Spleen (tissue), 11 donors: Measurements from ENCODE around the gene SMAD6. TPM values are rescaled to one million over a fixed set of nuclear protein-coding genes. Genes with fewer than 3 reads are reported as not detected.

ENCODE experiments used
- DNase-seq: peaks from one replicate; pipeline ENCODE4 v3.0.0-alpha.2; 2020
- H3K27ac ChIP-seq, 8 donors: fragments of 200-600 bp; sonication (generic) in 7 of 8; 1 replicate in 4 of 8; 2 replicates in 4 of 8; pipeline versions ENCODE4 v1.5.0 to v1.8.0; 2016 to 2021; ENCODE audit warnings: inconsistent platforms in 4 of 8, mild to moderate bottlenecking in 4 of 8, moderate library complexity in 1 of 8
- H3K27me3 ChIP-seq, 7 donors: fragments of 200-600 bp; sonication (generic) in 6 of 7; replicated peaks in 1 of 7; 1 replicate in 4 of 7; 2 replicates in 3 of 7; pipeline versions ENCODE4 v1.5.0 to v1.8.0; 2016 to 2021; ENCODE audit warnings: inconsistent platforms in 3 of 7, mild to moderate bottlenecking in 1 of 7
- H3K36me3 ChIP-seq, 6 donors: fragments of 200-600 bp; sonication (generic) in 5 of 6; 1 replicate in 4 of 6; 2 replicates in 2 of 6; pipeline versions ENCODE4 v1.5.0 to v1.8.0; 2016 to 2021; ENCODE audit warnings: inconsistent platforms in 2 of 6
- H3K4me1 ChIP-seq, 6 donors: fragments of 200-600 bp; sonication (generic) in 5 of 6; 1 replicate in 3 of 6; 2 replicates in 3 of 6; pipeline versions ENCODE4 v1.5.0 to v1.8.0; 2016 to 2021; ENCODE audit warnings: inconsistent platforms in 3 of 6
- H3K4me3 ChIP-seq, 8 donors: fragments of 200-600 bp; sonication (generic) in 7 of 8; 1 replicate in 4 of 8; 2 replicates in 4 of 8; pipeline versions ENCODE4 v1.5.0 to v1.8.0; 2016 to 2021; ENCODE audit warnings: inconsistent platforms in 4 of 8, mild to moderate bottlenecking in 4 of 8, moderate library complexity in 2 of 8
- H3K9me3 ChIP-seq, 8 donors: fragments of 200-600 bp; sonication (generic) in 7 of 8; 1 replicate in 4 of 8; 2 replicates in 4 of 8; pipeline versions ENCODE4 v1.5.0 to v1.8.0; 2016 to 2021; ENCODE audit warnings: inconsistent platforms in 4 of 8
- CTCF ChIP-seq, 11 experiments: fragments of 200-600 bp in 7 of 11; fragments of 450-650 bp in 4 of 11; sonication (generic) in 4 of 11; IDR thresholded peaks in 8 of 11; conservative IDR thresholded peaks in 3 of 11; 1 replicate in 7 of 11; 2 replicates in 4 of 11; pipeline versions ENCODE4 v1.4.0 to v1.8.0; 2016 to 2021; ENCODE audit warnings: antibody characterized with exemption in 11 of 11, inconsistent platforms in 4 of 11, mild to moderate bottlenecking in 1 of 11
- POLR2A ChIP-seq, 3 donors: fragments of 450-650 bp; IDR thresholded peaks; one replicate each; pipeline ENCODE4 v1.5.1; 2017; ENCODE audit warnings: antibody characterized with exemption in 3 of 3, mild to moderate bottlenecking in 1 of 3
- POLR2AphosphoS5 ChIP-seq, 3 donors: sonication (generic); formaldehyde crosslinking; IDR thresholded peaks; one replicate each; pipeline ENCODE4 v1.5.1; 2017; ENCODE audit warnings: antibody characterized with exemption in 3 of 3
- WGBS, 5 donors: extraction: QIAGEN DNeasy Blood & Tissue Kit in 3 of 5; methylation state at CpG; one replicate each; pipeline versions ENCODE4 v1.1.5 to v1.1.7; 2013 to 2018; 5-methylcytosine and 5-hydroxymethylcytosine counted together
- intact Hi-C: fragments of 100-400 bp; cut with DNase I; formaldehyde crosslinking; loops from one replicate; pipeline ENCODE4 v1.15.0; 2023; ENCODE audit warnings: low total_unique reads
- polyA plus RNA-seq, 3 donors: library from polyadenylated mRNA; stranded (reverse); fragments of 200-250 nt; gene quantifications; one replicate each; pipeline ENCODE4 v1.2.1, GENCODE V29; 2013
- total RNA-seq, 7 donors: library from RNA; depleted of rRNA in 3 of 7; stranded (reverse); fragments of >200 nt in 3 of 7; fragmentation: NEBNext Ultra II Directional in 4 of 7; extraction: Animal tissue kit (Norgen Biotek cat#: 25700) in 4 of 7; gene quantifications; one replicate each; pipeline versions ENCODE4 v1.1.0 to v1.2.1, GENCODE V29; 2016 to 2021
- donor health status: healthy with polysubstance abuse.
- donor health status: DM: no; HTN: no; CAD: no; lungs with moderate emphysema.
- donor health status: DM: no; HTN: no; CAD: no.
- donor health status: Bipolar disorder and iron deficiency.
- donor health status: healthy.
- donor health status: DM: no; HTN: no; CAD: no.
- donor health status: DM: yes; HTN: yes; CAD: no.

SMAD6 gene
- total and polyA plus RNA-seq, 10 donors, result 0.72 to 14.0 (median 4.8) TPM

- DNase-seq, result no peak
- no peaks in the 10 kb centered on the region for H3K36me3 ChIP-seq
- intact Hi-C loops, result no loop called here
- H3K4me3 ChIP-seq, result no peak overlapping the region
- 78 to 91% (median 87%) methylated on average over 4 of the region's 4 CpGs for WGBS, 5 donors
- TF ChIP-seq POLR2A (IDR thresholded peaks at IDR 0.05) (no peak), POLR2AphosphoS5 (IDR thresholded peaks at IDR 0.05) (no peak), CTCF (IDR thresholded peaks at IDR 0.05 in 8 of 11, conservative IDR thresholded peaks at IDR 0.05 in 3 of 11) (no peak)
- no peaks in the 10 kb centered on the region for H3K27me3 ChIP-seq
- no peaks in the 10 kb centered on the region for H3K9me3 ChIP-seq
- H3K4me1 ChIP-seq, result peaks cover 0 to 7% (median 0%) of the 10 kb centered on the region in 6 donors
- H3K27ac ChIP-seq, result peak overlapping the region in 1 of 8 donors; percentile 46
Observed at GRCh38 chr15:66730168-66731021, 28.4 kb downstream of the SMAD6 start.

- Histone ChIP-seq H3K4me3 (no peak overlapping the region), H3K36me3 (no peaks in the 10 kb centered on the region), H3K9me3 (no peaks in the 10 kb centered on the region), H3K4me1 (peaks cover 0 to 9% (median 4%) of the 10 kb centered on the region in 6 donors), H3K27ac (peak overlapping the region in 6 of 8 donors; percentile 7 to 57 (median 40)), H3K27me3 (no peaks in the 10 kb centered on the region)
- no peak for TF ChIP-seq POLR2A (IDR thresholded peaks at IDR 0.05)
- TF ChIP-seq CTCF (IDR thresholded peaks at IDR 0.05 in 8 of 11, conservative IDR thresholded peaks at IDR 0.05 in 3 of 11), result no peak
- no peak for TF ChIP-seq POLR2AphosphoS5 (IDR thresholded peaks at IDR 0.05)
- DNase-seq, result no peak
- intact Hi-C loops, result no loop called here
- 67 to 93% (median 77%) methylated on average over 9 to 11 of the region's 11 CpGs for WGBS, 5 donors
Observed at GRCh38 chr15:66733976-66734375, 31.9 kb downstream of the SMAD6 start.

GRCh38 chr15:66734961-66735908 lies 33.2 kb downstream of the SMAD6 start:
- intact Hi-C loops, result no loop called here
- TF ChIP-seq CTCF (IDR thresholded peaks at IDR 0.05 in 8 of 11, conservative IDR thresholded peaks at IDR 0.05 in 3 of 11), result no peak
- TF ChIP-seq POLR2A (IDR thresholded peaks at IDR 0.05), result no peak
- no peak for TF ChIP-seq POLR2AphosphoS5 (IDR thresholded peaks at IDR 0.05)
- WGBS, 5 donors, result 81 to 89% (median 82%) methylated on average over 7 to 10 of the region's 10 CpGs
- Histone ChIP-seq H3K4me3 (no peak overlapping the region), H3K27me3 (no peaks in the 10 kb centered on the region), H3K4me1 (peaks cover 0 to 9% (median 4%) of the 10 kb centered on the region in 6 donors), H3K27ac (no peak overlapping the region), H3K9me3 (no peaks in the 10 kb centered on the region), H3K36me3 (no peaks in the 10 kb centered on the region)
- DNase-seq, result no peak
